ENCODE data around the gene GCFC2.

Gene GCFC2

GRCh38 chr2:75622929-75623328 is 87.8 kb downstream of the GCFC2 start:
- no peak for DNase-seq (ENCODE audit: low read depth)

- DNase-seq (ENCODE audit: low read depth) = no peak
Measured at GRCh38 chr2:75622500-75622899, 88.2 kb downstream of the GCFC2 start.

GRCh38 chr2:75621228-75621627 is 89.5 kb downstream of the GCFC2 start:
- no peak for DNase-seq (ENCODE audit: low read depth)

GRCh38 chr2:75619956-75620740 is 90.6 kb downstream of the GCFC2 start:
- DNase-seq (ENCODE audit: low read depth) = no peak

- no peak for DNase-seq (ENCODE audit: low read depth)
Measured at GRCh38 chr2:75616933-75617332, 93.8 kb downstream of the GCFC2 start.

- no peak for DNase-seq (ENCODE audit: low read depth)
Measured at GRCh38 chr2:75616406-75616805, 94.3 kb downstream of the GCFC2 start.

- DNase-seq (ENCODE audit: low read depth) = no peak
Measured at GRCh38 chr2:75614162-75614651, 96.5 kb downstream of the GCFC2 start.

GRCh38 chr2:75612862-75613243 is 97.9 kb downstream of the GCFC2 start:
- DNase-seq (ENCODE audit: low read depth) = no peak
